ENCODE measurements around the gene KLHL10. TPM values are rescaled to one million over a fixed set of nuclear protein-coding genes. Genes with fewer than 3 reads are reported as not detected.
"Not testable (repeated sequence)": the region's sequence is repeated elsewhere in the genome, so short reads cannot be mapped to it uniquely, and the experiment has no call there.

KLHL10 gene
- total RNA-seq, 1 donor from 2014 or later, result not detected

GRCh38 chr17:41870097-41870496, 32.5 kb downstream of the KLHL10 start:
- Histone ChIP-seq H3K27me3 (ENCODE audit: control insufficient read depth in 3 of 3, insufficient read depth in 3 of 3, low read length in 3 of 3) (no peaks in the 10 kb centered on the region), H3K9me3 (ENCODE audit: control insufficient read depth in 3 of 3, low read length in 3 of 3) (no peaks in the 10 kb centered on the region), H3K27ac (ENCODE audit: low read depth, low read length) (no peak overlapping the region), H3K36me3 (ENCODE audit: control insufficient read depth in 3 of 3, insufficient read depth in 3 of 3, low read length in 3 of 3) (peaks cover 30 to 36% (median 35%) of the 10 kb centered on the region in 3 donors), H3K4me3 (ENCODE audit: low read length in 3 of 3) (no peak overlapping the region), H3K4me1 (ENCODE audit: control insufficient read depth in 3 of 3, insufficient read depth in 3 of 3, low read length in 3 of 3) (peaks cover 0 to 3% (median 0%) of the 10 kb centered on the region in 3 donors), H3K9ac (ENCODE audit: low read depth in 1 of 3, low read length in 3 of 3) (no peak overlapping the region)

DNA sequence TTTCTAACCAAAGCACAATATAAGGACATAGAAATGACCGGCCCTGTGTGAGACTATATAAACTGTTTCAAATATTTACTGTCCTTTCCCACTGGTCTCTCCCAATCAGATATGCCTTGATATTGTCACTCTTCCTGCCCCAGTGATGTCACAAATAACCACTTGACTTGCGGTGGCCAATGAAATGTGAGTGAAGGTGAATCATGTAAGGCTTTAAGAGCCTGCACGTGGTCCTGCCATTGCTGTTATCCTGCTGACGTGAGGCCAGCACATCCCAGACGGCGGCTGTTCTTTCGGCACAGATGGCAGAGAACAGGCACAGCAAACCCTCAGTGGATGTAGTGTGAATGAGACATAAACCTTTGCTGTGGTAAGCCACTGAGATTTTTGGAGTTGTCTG, 33.0 kb downstream of the KLHL10 start:
- H3K9ac ChIP-seq (ENCODE audit: low read depth in 1 of 3, low read length in 3 of 3), result no peak overlapping the region
- no peaks in the 10 kb centered on the region for H3K27me3 ChIP-seq (ENCODE audit: control insufficient read depth in 3 of 3, insufficient read depth in 3 of 3, low read length in 3 of 3)
- no peak overlapping the region for H3K4me3 ChIP-seq (ENCODE audit: low read length in 3 of 3)
- H3K36me3 ChIP-seq (ENCODE audit: control insufficient read depth in 3 of 3, insufficient read depth in 3 of 3, low read length in 3 of 3), result peaks cover 30 to 36% (median 35%) of the 10 kb centered on the region in 3 donors
- H3K4me1 ChIP-seq (ENCODE audit: control insufficient read depth in 3 of 3, insufficient read depth in 3 of 3, low read length in 3 of 3), result no peaks in the 10 kb centered on the region
- no peaks in the 10 kb centered on the region for H3K9me3 ChIP-seq (ENCODE audit: control insufficient read depth in 3 of 3, low read length in 3 of 3)
- no peak overlapping the region for H3K27ac ChIP-seq (ENCODE audit: low read depth, low read length)

GRCh38 chr17:41871789-41872188, 34.2 kb downstream of the KLHL10 start:
- H3K36me3 ChIP-seq (ENCODE audit: control insufficient read depth in 3 of 3, insufficient read depth in 3 of 3, low read length in 3 of 3), result peaks cover 30 to 35% (median 32%) of the 10 kb centered on the region in 3 donors
- H3K9me3 ChIP-seq (ENCODE audit: control insufficient read depth in 3 of 3, low read length in 3 of 3), result no peaks in the 10 kb centered on the region
- no peaks in the 10 kb centered on the region for H3K4me1 ChIP-seq (ENCODE audit: control insufficient read depth in 3 of 3, insufficient read depth in 3 of 3, low read length in 3 of 3)
- H3K27ac ChIP-seq (ENCODE audit: low read depth, low read length), result no peak overlapping the region
- no peak overlapping the region for H3K9ac ChIP-seq (ENCODE audit: low read depth in 1 of 3, low read length in 3 of 3)
- H3K4me3 ChIP-seq (ENCODE audit: low read length in 3 of 3), result no peak overlapping the region
- H3K27me3 ChIP-seq (ENCODE audit: control insufficient read depth in 3 of 3, insufficient read depth in 3 of 3, low read length in 3 of 3), result no peaks in the 10 kb centered on the region

- no peaks in the 10 kb centered on the region for H3K27me3 ChIP-seq (ENCODE audit: control insufficient read depth in 3 of 3, insufficient read depth in 3 of 3, low read length in 3 of 3)
- no peak overlapping the region for H3K27ac ChIP-seq (ENCODE audit: low read depth, low read length)
- H3K36me3 ChIP-seq (ENCODE audit: control insufficient read depth in 3 of 3, insufficient read depth in 3 of 3, low read length in 3 of 3), result peaks cover 39 to 42% (median 41%) of the 10 kb centered on the region in 3 donors
- H3K4me1 ChIP-seq (ENCODE audit: control insufficient read depth in 3 of 3, insufficient read depth in 3 of 3, low read length in 3 of 3), result no peaks in the 10 kb centered on the region
- no peaks in the 10 kb centered on the region for H3K9me3 ChIP-seq (ENCODE audit: control insufficient read depth in 3 of 3, low read length in 3 of 3)
- no peak overlapping the region for H3K4me3 ChIP-seq (ENCODE audit: low read length in 3 of 3)
- H3K9ac ChIP-seq (ENCODE audit: low read depth in 1 of 3, low read length in 3 of 3), result no peak overlapping the region
These were observed 36.1 kb downstream of the KLHL10 start for GRCh38 chr17:41873559-41874292.

DNA sequence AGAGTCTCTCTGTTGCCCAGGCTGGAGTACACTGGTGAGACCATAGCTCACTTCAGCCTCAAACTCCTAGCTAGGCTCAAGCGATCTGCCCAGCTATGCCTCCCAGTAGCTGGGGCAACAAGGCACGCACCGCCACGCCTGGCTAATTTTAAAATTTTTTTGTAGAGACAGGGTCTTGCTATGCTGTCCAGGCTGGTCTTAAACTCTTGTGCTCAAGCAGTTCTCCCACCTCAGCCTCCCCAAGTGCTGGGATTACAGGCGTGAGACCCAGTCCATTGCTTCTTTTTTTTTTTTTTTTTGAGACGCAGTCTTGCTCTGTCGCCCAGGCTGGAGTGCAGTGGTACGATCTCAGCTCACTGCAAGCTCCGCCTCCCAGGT, 36.7 kb downstream of the KLHL10 start:
- not testable (repeated sequence) for H3K4me1 ChIP-seq (ENCODE audit: control insufficient read depth in 3 of 3, insufficient read depth in 3 of 3, low read length in 3 of 3); H3K9ac ChIP-seq (ENCODE audit: low read depth in 1 of 3, low read length in 3 of 3); H3K27ac ChIP-seq (ENCODE audit: low read depth, low read length); H3K4me3 ChIP-seq (ENCODE audit: low read length in 3 of 3); H3K27me3 ChIP-seq (ENCODE audit: control insufficient read depth in 3 of 3, insufficient read depth in 3 of 3, low read length in 3 of 3); H3K9me3 ChIP-seq (ENCODE audit: control insufficient read depth in 3 of 3, low read length in 3 of 3)
- peaks cover 41 to 42% (median 42%) of the 10 kb centered on the region in 3 donors for H3K36me3 ChIP-seq (ENCODE audit: control insufficient read depth in 3 of 3, insufficient read depth in 3 of 3, low read length in 3 of 3)

DNA sequence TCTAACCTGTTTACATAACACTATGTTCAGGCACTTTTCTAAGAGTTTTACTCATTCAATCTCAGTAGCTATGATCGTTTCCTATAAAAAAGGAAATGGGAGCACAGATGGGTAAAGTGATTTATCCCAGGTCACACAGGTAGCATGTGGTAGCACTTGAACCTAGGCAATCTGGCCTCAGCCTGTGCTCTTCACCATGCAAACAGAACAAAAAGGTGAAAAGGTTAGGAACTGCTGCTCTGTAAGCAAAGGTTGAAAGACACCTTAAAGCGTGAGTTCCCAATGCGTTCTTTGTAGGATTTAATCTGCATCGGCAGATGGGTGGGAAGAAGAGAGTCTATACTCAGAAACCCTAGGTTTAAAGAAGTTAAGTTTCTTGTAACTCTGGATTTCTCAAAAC, 42.5 kb downstream of the KLHL10 start:
- Histone ChIP-seq H3K27ac (ENCODE audit: low read depth, low read length) (no peak overlapping the region), H3K9ac (ENCODE audit: low read depth in 1 of 3, low read length in 3 of 3) (no peak overlapping the region), H3K36me3 (ENCODE audit: control insufficient read depth in 3 of 3, insufficient read depth in 3 of 3, low read length in 3 of 3) (peaks cover 34 to 45% (median 43%) of the 10 kb centered on the region in 3 donors), H3K4me1 (ENCODE audit: control insufficient read depth in 3 of 3, insufficient read depth in 3 of 3, low read length in 3 of 3) (no peaks in the 10 kb centered on the region), H3K27me3 (ENCODE audit: control insufficient read depth in 3 of 3, insufficient read depth in 3 of 3, low read length in 3 of 3) (no peaks in the 10 kb centered on the region), H3K4me3 (ENCODE audit: low read length in 3 of 3) (no peak overlapping the region), H3K9me3 (ENCODE audit: control insufficient read depth in 3 of 3, low read length in 3 of 3) (no peaks in the 10 kb centered on the region)

GRCh38 chr17:41882756-41883155, 45.1 kb downstream of the KLHL10 start:
- Histone ChIP-seq H3K27me3 (ENCODE audit: control insufficient read depth in 3 of 3, insufficient read depth in 3 of 3, low read length in 3 of 3) (no peaks in the 10 kb centered on the region), H3K4me1 (ENCODE audit: control insufficient read depth in 3 of 3, insufficient read depth in 3 of 3, low read length in 3 of 3) (no peaks in the 10 kb centered on the region), H3K36me3 (ENCODE audit: control insufficient read depth in 3 of 3, insufficient read depth in 3 of 3, low read length in 3 of 3) (peaks cover 49 to 64% (median 60%) of the 10 kb centered on the region in 3 donors), H3K4me3 (ENCODE audit: low read length in 3 of 3) (no peak overlapping the region), H3K9ac (ENCODE audit: low read depth in 1 of 3, low read length in 3 of 3) (no peak overlapping the region), H3K9me3 (ENCODE audit: control insufficient read depth in 3 of 3, low read length in 3 of 3) (no peaks in the 10 kb centered on the region), H3K27ac (ENCODE audit: low read depth, low read length) (no peak overlapping the region)

DNA sequence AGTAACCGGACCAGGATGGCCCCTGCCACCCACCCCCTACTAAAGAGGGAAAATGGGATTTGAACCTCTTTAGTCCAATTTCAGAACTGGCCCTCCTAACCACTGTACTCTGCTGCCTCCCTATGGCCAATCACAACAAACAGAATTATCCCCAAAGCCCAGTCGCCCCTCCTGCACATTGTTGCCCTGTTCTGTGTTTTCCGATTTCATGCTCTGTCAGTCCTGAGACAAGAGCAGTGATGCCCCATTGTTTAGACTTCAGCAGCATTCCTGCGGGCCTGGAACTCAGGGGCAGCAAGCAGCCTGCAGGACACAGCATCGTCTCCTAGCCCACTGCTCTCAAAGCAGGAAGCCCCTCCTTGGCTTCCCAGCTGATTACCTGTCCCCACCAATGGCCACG, 48.1 kb downstream of the KLHL10 start:
- no peaks in the 10 kb centered on the region for H3K27me3 ChIP-seq (ENCODE audit: control insufficient read depth in 3 of 3, insufficient read depth in 3 of 3, low read length in 3 of 3)
- no peak overlapping the region for H3K4me3 ChIP-seq (ENCODE audit: low read length in 3 of 3)
- no peak overlapping the region for H3K27ac ChIP-seq (ENCODE audit: low read depth, low read length)
- peaks cover 43 to 58% (median 55%) of the 10 kb centered on the region in 3 donors for H3K36me3 ChIP-seq (ENCODE audit: control insufficient read depth in 3 of 3, insufficient read depth in 3 of 3, low read length in 3 of 3)
- H3K9ac ChIP-seq (ENCODE audit: low read depth in 1 of 3, low read length in 3 of 3), result no peak overlapping the region
- no peaks in the 10 kb centered on the region for H3K4me1 ChIP-seq (ENCODE audit: control insufficient read depth in 3 of 3, insufficient read depth in 3 of 3, low read length in 3 of 3)
- H3K9me3 ChIP-seq (ENCODE audit: control insufficient read depth in 3 of 3, low read length in 3 of 3), result no peaks in the 10 kb centered on the region

- Histone ChIP-seq H3K9ac (ENCODE audit: low read depth in 1 of 3, low read length in 3 of 3) (no peak overlapping the region), H3K36me3 (ENCODE audit: control insufficient read depth in 3 of 3, insufficient read depth in 3 of 3, low read length in 3 of 3) (peaks cover 49 to 70% (median 60%) of the 10 kb centered on the region in 3 donors), H3K27me3 (ENCODE audit: control insufficient read depth in 3 of 3, insufficient read depth in 3 of 3, low read length in 3 of 3) (no peaks in the 10 kb centered on the region), H3K4me1 (ENCODE audit: control insufficient read depth in 3 of 3, insufficient read depth in 3 of 3, low read length in 3 of 3) (no peaks in the 10 kb centered on the region), H3K4me3 (ENCODE audit: low read length in 3 of 3) (no peak overlapping the region), H3K27ac (ENCODE audit: low read depth, low read length) (no peak overlapping the region), H3K9me3 (ENCODE audit: control insufficient read depth in 3 of 3, low read length in 3 of 3) (no peaks in the 10 kb centered on the region)
These were observed 50.8 kb downstream of the KLHL10 start for GRCh38 chr17:41888332-41888965.

Data from skeletal muscle tissue (tissue), 4 donors.